ENCODE data around the gene SDCBP2. TPM values are rescaled to one million over a fixed set of nuclear protein-coding genes. Genes with fewer than 3 reads are reported as not detected.

The SDCBP2 gene
- total and polyA plus RNA-seq, 2 experiments from 2014 or later, result 3.2 to 5.3 TPM

- H3K4me1 ChIP-seq (ENCODE audit: insufficient read depth), result no peaks in the 10 kb centered on the region
- no peaks in the 10 kb centered on the region for H3F3A ChIP-seq (replicated peaks; ENCODE audit: low read depth)
- no peak for ATAC-seq
- H3K79me2 ChIP-seq (replicated peaks; ENCODE audit: insufficient read depth), result no peaks in the 10 kb centered on the region
- H2AFZ ChIP-seq, result no peak overlapping the region
- no peaks in the 10 kb centered on the region for H3K9me3 Mint-ChIP-seq
- H3K27me3 ChIP-seq (ENCODE audit: insufficient read depth), result no peaks in the 10 kb centered on the region; the same call in 1 of the 2 replicates
- no peak overlapping the region for H3K4me2 ChIP-seq
- H3K4me3 Mint-ChIP-seq, result no peak overlapping the region
- peaks cover 15% of the 10 kb centered on the region for H4K20me1 ChIP-seq (replicated peaks; ENCODE audit: insufficient read depth)
- peaks cover 11% of the 10 kb centered on the region for H3K27me3 Mint-ChIP-seq (ENCODE audit: insufficient read depth, low read depth, poor library complexity)
- H3K27ac Mint-ChIP-seq, result no peak overlapping the region
- no peak for TF ChIP-seq ZNF331 (CRISPR knock-in tag; IDR thresholded peaks at IDR 0.05; ENCODE audit: low read depth)
- TF ChIP-seq EZH2phosphoT487 (IDR thresholded peaks at IDR 0.05; ENCODE audit: unreplicated experiment), result no peak
- no peak for TF ChIP-seq ZNF462 (CRISPR knock-in tag; IDR thresholded peaks at IDR 0.05)
- no peak for TF ChIP-seq NANOG (IDR thresholded peaks at IDR 0.05; ENCODE audit: borderline replicate concordance)
- TF ChIP-seq, protein P1, sequence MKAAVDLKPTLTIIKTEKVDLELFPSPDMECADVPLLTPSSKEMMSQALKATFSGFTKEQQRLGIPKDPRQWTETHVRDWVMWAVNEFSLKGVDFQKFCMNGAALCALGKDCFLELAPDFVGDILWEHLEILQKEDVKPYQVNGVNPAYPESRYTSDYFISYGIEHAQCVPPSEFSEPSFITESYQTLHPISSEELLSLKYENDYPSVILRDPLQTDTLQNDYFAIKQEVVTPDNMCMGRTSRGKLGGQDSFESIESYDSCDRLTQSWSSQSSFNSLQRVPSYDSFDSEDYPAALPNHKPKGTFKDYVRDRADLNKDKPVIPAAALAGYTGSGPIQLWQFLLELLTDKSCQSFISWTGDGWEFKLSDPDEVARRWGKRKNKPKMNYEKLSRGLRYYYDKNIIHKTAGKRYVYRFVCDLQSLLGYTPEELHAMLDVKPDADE (IDR thresholded peaks at IDR 0.05), result no peak
- TF ChIP-seq EZH2 (IDR thresholded peaks at IDR 0.05; ENCODE audit: low read depth, unreplicated experiment), result no peak
- TF ChIP-seq CREB1 (CRISPR knock-in tag; IDR thresholded peaks at IDR 0.05; ENCODE audit: low read depth), result no peak
- no peak for TF ChIP-seq STAT1 (IDR thresholded peaks at IDR 0.05; ENCODE audit: unreplicated experiment)
- TF ChIP-seq POLR2AphosphoS5 (IDR thresholded peaks at IDR 0.05; ENCODE audit: low read depth), result no peak
- no peak for TF ChIP-seq CTCF (conservative IDR thresholded peaks at IDR 0.05; ENCODE audit: low read depth in 2 of 2)
- TF ChIP-seq JUNB (IDR thresholded peaks at IDR 0.05; ENCODE audit: unreplicated experiment), result no peak
- TF ChIP-seq, protein P2, sequence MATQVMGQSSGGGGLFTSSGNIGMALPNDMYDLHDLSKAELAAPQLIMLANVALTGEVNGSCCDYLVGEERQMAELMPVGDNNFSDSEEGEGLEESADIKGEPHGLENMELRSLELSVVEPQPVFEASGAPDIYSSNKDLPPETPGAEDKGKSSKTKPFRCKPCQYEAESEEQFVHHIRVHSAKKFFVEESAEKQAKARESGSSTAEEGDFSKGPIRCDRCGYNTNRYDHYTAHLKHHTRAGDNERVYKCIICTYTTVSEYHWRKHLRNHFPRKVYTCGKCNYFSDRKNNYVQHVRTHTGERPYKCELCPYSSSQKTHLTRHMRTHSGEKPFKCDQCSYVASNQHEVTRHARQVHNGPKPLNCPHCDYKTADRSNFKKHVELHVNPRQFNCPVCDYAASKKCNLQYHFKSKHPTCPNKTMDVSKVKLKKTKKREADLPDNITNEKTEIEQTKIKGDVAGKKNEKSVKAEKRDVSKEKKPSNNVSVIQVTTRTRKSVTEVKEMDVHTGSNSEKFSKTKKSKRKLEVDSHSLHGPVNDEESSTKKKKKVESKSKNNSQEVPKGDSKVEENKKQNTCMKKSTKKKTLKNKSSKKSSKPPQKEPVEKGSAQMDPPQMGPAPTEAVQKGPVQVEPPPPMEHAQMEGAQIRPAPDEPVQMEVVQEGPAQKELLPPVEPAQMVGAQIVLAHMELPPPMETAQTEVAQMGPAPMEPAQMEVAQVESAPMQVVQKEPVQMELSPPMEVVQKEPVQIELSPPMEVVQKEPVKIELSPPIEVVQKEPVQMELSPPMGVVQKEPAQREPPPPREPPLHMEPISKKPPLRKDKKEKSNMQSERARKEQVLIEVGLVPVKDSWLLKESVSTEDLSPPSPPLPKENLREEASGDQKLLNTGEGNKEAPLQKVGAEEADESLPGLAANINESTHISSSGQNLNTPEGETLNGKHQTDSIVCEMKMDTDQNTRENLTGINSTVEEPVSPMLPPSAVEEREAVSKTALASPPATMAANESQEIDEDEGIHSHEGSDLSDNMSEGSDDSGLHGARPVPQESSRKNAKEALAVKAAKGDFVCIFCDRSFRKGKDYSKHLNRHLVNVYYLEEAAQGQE (IDR thresholded peaks at IDR 0.05; ENCODE audit: unreplicated experiment), result no peak
- no peak for TF ChIP-seq ZNF114 (CRISPR knock-in tag; IDR thresholded peaks at IDR 0.05)
- H3K9me2 ChIP-seq (ENCODE audit: insufficient read depth), result no peaks in the 10 kb centered on the region
- H3K4me3 ChIP-seq, result no peak overlapping the region
- no peak for DNase-seq (ENCODE audit: low spot score)
- peaks cover 6% of the 10 kb centered on the region; the same call in 1 of the 3 replicates for H3K36me3 Mint-ChIP-seq (ENCODE audit: low read depth)
- H3K36me3 ChIP-seq (ENCODE audit: insufficient read depth), result no peaks in the 10 kb centered on the region
- H3K4me1 Mint-ChIP-seq, result peaks cover 16% of the 10 kb centered on the region
- H3K27ac ChIP-seq (ENCODE audit: low read depth), result no peak overlapping the region
These were observed 9.9 kb upstream of the SDCBP2 start for GRCh38 chr20:1338801-1339200.

Data from GM23338 (cell line).